H1 (cell line): Measurements from ENCODE around the gene NUDT2. TPM values are rescaled to one million over a fixed set of nuclear protein-coding genes. Genes with fewer than 3 reads are reported as not detected.

Experiments used
- CTCF ChIA-PET: fragments of 300-600 bp; sonication (Branson Sonifier 250); formaldehyde crosslinking; loops from one replicate; lab custom pipeline; 2021; ENCODE audit not compliant: partially characterized antibody; lab: Charles Lee
- POLR2A ChIA-PET: fragments of 300-600 bp; sonication (Branson Sonifier 250); formaldehyde crosslinking; loops from one replicate; lab custom pipeline; 2021; ENCODE audit warnings: inconsistent platforms; ENCODE audit not compliant: partially characterized antibody; lab: Charles Lee
- DNase-seq, 2 experiments: peaks; one replicate each; pipeline versions ENCODE4 v3.0.0 to v3.0.0-alpha.2; 2010 to 2022; ENCODE audit warnings: low spot score in 2 of 2, low read depth in 1 of 2, mixed read lengths in 1 of 2
- FAIRE-seq: peaks from 2 replicates; lab custom pipeline; 2011; peaks lifted over from hg19 to GRCh38; lab: Jason Lieb, UNC
- H2AFZ ChIP-seq: 2 replicates; pipeline ENCODE4 v1.8.1; 2012; ENCODE audit warnings: low read length, inconsistent platforms
- H2AK5ac ChIP-seq: 2 replicates; pipeline ENCODE4 v1.6.1; 2013; ENCODE audit warnings: low read depth, low read length
- H2BK120ac ChIP-seq: replicated peaks from 2 replicates; pipeline ENCODE3; 2013; ENCODE audit warnings: low read depth, low read length, inconsistent platforms
- H2BK12ac ChIP-seq: 2 replicates; pipeline ENCODE4 v1.6.1; 2013; ENCODE audit warnings: low read depth, low read length
- H2BK15ac ChIP-seq: 2 replicates; pipeline ENCODE4 v1.6.1; 2013; ENCODE audit warnings: low read length
- H2BK20ac ChIP-seq: 2 replicates; pipeline ENCODE4 v1.6.1; 2013; ENCODE audit warnings: low read length
- H2BK5ac ChIP-seq: 2 replicates; pipeline ENCODE4 v1.6.1; 2013; ENCODE audit warnings: low read depth, low read length
- H3K14ac ChIP-seq: 2 replicates; pipeline ENCODE4 v1.6.1; 2013; ENCODE audit warnings: inconsistent platforms; ENCODE audit not compliant: insufficient read length
- H3K18ac ChIP-seq: 2 replicates; pipeline ENCODE4 v1.6.1; 2013; ENCODE audit warnings: low read length; ENCODE audit errors: extremely low read depth
- H3K23ac ChIP-seq: 2 replicates; pipeline ENCODE4 v1.6.1; 2013; ENCODE audit warnings: inconsistent platforms; ENCODE audit not compliant: insufficient read length
- H3K23me2 ChIP-seq: 2 replicates; pipeline ENCODE4 v1.6.1; 2013; ENCODE audit warnings: low read depth, low read length
- H3K27ac ChIP-seq: 2 replicates; pipeline ENCODE4 v1.6.1; 2011; ENCODE audit warnings: low read depth, low read length, inconsistent platforms
- H3K27me3 ChIP-seq, 4 experiments: replicated peaks in 1 of 4; 1 replicate in 1 of 4; 2 replicates in 3 of 4; pipeline versions ENCODE4 v1.6.1 to v1.8.1; 2011 to 2013; ENCODE audit warnings: low read length in 3 of 4, mild to moderate bottlenecking in 3 of 4, inconsistent platforms in 2 of 4, mixed read lengths in 2 of 4, moderate library complexity in 1 of 4; ENCODE audit not compliant: control insufficient read depth in 3 of 4, insufficient read depth in 3 of 4; ENCODE audit errors: extremely low read depth in 1 of 4
- H3K36me3 ChIP-seq, 4 experiments: 2 replicates each; pipeline versions ENCODE4 v1.6.1 to v1.8.1; 2011 to 2013; ENCODE audit warnings: mild to moderate bottlenecking in 4 of 4, low read length in 3 of 4, moderate library complexity in 2 of 4, control low read depth in 1 of 4, inconsistent platforms in 1 of 4; ENCODE audit not compliant: insufficient read depth in 4 of 4, control insufficient read depth in 2 of 4
- H3K4ac ChIP-seq: replicated peaks from 2 replicates; pipeline ENCODE3; 2013; ENCODE audit warnings: low read length, low read depth, mixed read lengths, inconsistent platforms; ENCODE audit not compliant: insufficient read length
- H3K4me1 ChIP-seq, 4 experiments: replicated peaks in 1 of 4; 1 replicate in 1 of 4; 2 replicates in 3 of 4; pipeline versions ENCODE4 v1.6.1 to v1.8.1; 2011 to 2013; ENCODE audit warnings: low read length in 3 of 4, inconsistent platforms in 2 of 4, mixed read lengths in 1 of 4; ENCODE audit not compliant: insufficient read depth in 4 of 4, control insufficient read depth in 3 of 4
- H3K4me2 ChIP-seq, 2 experiments: 2 replicates each; pipeline versions ENCODE4 v1.6.1 to v1.8.1; 2011 to 2013; ENCODE audit warnings: low read depth in 2 of 2, low read length in 2 of 2, control low read depth in 1 of 2, inconsistent platforms in 1 of 2, mild to moderate bottlenecking in 1 of 2; ENCODE audit not compliant: insufficient read depth in 1 of 2
- H3K4me3 ChIP-seq, 4 experiments: fragments of 200-600, 300-600 bp in 1 of 4; sonication (generic), shearing (Covaris generic), sonication (Bioruptor Twin) in 1 of 4; 2 replicates each; pipeline versions ENCODE4 v1.5.1 to v1.8.1; 2011 to 2016; ENCODE audit warnings: low read length in 4 of 4, low read depth in 3 of 4, control low read depth in 2 of 4, inconsistent platforms in 2 of 4, mild to moderate bottlenecking in 2 of 4, mixed read lengths in 1 of 4, moderate library complexity in 1 of 4; ENCODE audit not compliant: insufficient read depth in 2 of 4; ENCODE audit errors: extremely low read depth in 1 of 4
- H3K56ac ChIP-seq: replicated peaks from 2 replicates; pipeline ENCODE3; 2013; ENCODE audit warnings: low read depth, mild to moderate bottlenecking, mixed read lengths, low read length, inconsistent platforms; ENCODE audit not compliant: insufficient read length
- H3K79me1 ChIP-seq: 2 replicates; pipeline ENCODE4 v1.6.1; 2013; ENCODE audit warnings: low read depth, low read length, control low read depth
- H3K79me2 ChIP-seq, 2 experiments: 2 replicates each; pipeline versions ENCODE4 v1.6.1 to v1.8.1; 2012 to 2013; ENCODE audit warnings: low read length in 2 of 2, mild to moderate bottlenecking in 2 of 2, inconsistent platforms in 1 of 2; ENCODE audit not compliant: insufficient read depth in 2 of 2, control insufficient read depth in 1 of 2
- H3K9ac ChIP-seq, 4 experiments: replicated peaks in 1 of 4; 1 replicate in 1 of 4; 2 replicates in 3 of 4; pipeline versions ENCODE4 v1.6.1 to v1.8.1; 2011 to 2013; ENCODE audit warnings: low read depth in 3 of 4, low read length in 3 of 4, control low read depth in 2 of 4, mild to moderate bottlenecking in 2 of 4, moderate library complexity in 2 of 4, inconsistent platforms in 1 of 4; ENCODE audit errors: extremely low read depth in 1 of 4
- H3K9me3 ChIP-seq, 2 experiments: 2 replicates each; pipeline versions ENCODE4 v1.6.1 to v1.8.1; 2012 to 2013; ENCODE audit warnings: mild to moderate bottlenecking in 2 of 2, moderate library complexity in 2 of 2, control low read depth in 1 of 2, inconsistent platforms in 1 of 2, low read depth in 1 of 2, low read length in 1 of 2, mixed read lengths in 1 of 2; ENCODE audit not compliant: insufficient read depth in 2 of 2
- H4K20me1 ChIP-seq, 2 experiments: replicated peaks in 1 of 2; 2 replicates each; pipeline versions ENCODE3 to v1.8.1; 2011 to 2013; ENCODE audit warnings: inconsistent platforms in 2 of 2, low read length in 2 of 2, mild to moderate bottlenecking in 1 of 2; ENCODE audit not compliant: insufficient read depth in 2 of 2, control insufficient read depth in 1 of 2
- H4K5ac ChIP-seq: 2 replicates; pipeline ENCODE4 v1.6.1; 2013; ENCODE audit warnings: low read length, low read depth, mixed read lengths, inconsistent platforms; ENCODE audit not compliant: insufficient read length
- H4K8ac ChIP-seq: 2 replicates; pipeline ENCODE4 v1.8.0; 2013; ENCODE audit warnings: mild to moderate bottlenecking, moderate library complexity, low read length, inconsistent platforms; ENCODE audit not compliant: insufficient read depth; ENCODE audit errors: extremely low read depth
- H4K91ac ChIP-seq: replicated peaks from 2 replicates; pipeline ENCODE3; 2013; ENCODE audit warnings: low read length, mixed read lengths, inconsistent platforms; ENCODE audit not compliant: insufficient read length
- CHD2 ChIP-seq: IDR thresholded peaks from 2 replicates; pipeline ENCODE4 v1.6.1; 2012; ENCODE audit warnings: low read length, improper control_type of control experiment
- RNF2 ChIP-seq: fragments of 200-900, 300-1000 bp; sonication (generic); IDR thresholded peaks from 2 replicates; pipeline ENCODE4 v1.7.1; 2016; ENCODE audit warnings: borderline replicate concordance, low read depth, mild to moderate bottlenecking, antibody characterized with exemption, low read length; ENCODE audit not compliant: poor library complexity, severe bottlenecking; ENCODE audit errors: missing control alignments
- SP4 ChIP-seq: IDR thresholded peaks from 2 replicates; pipeline ENCODE4 v1.6.1; 2012; ENCODE audit warnings: low read length, inconsistent platforms
- TAF1 ChIP-seq: IDR thresholded peaks from 2 replicates; pipeline ENCODE4 v1.6.1; 2011; ENCODE audit warnings: mild to moderate bottlenecking, low read depth, low read length
- WGBS, 2 experiments: shearing (Covaris generic) in 1 of 2; methylation state at CpG; one replicate each; pipeline versions ENCODE4 v1.1.6 to v1.1.7; 2013 to 2015; ENCODE audit warnings: low lambda C conversion rate in 2 of 2, mixed read lengths in 2 of 2, inconsistent platforms in 1 of 2, low coverage in 1 of 2, missing lambda C conversion rate in 1 of 2; ENCODE audit not compliant: insufficient replicate concordance in 2 of 2, insufficient coverage in 1 of 2, insufficient read length in 1 of 2; ENCODE audit errors: extremely low coverage in 1 of 2, missing lambda C conversion rate in 1 of 2; 5-methylcytosine and 5-hydroxymethylcytosine counted together
- polyA plus RNA-seq, 7 experiments: library from polyadenylated mRNA; depleted of rRNA in 3 of 7; stranded (reverse) in 5 of 7; unstranded in 2 of 7; fragments of >200 nt in 5 of 7; fragments of 200-250 nt in 2 of 7; gene quantifications; 1 replicate in 5 of 7; 2 replicates in 1 of 7; 4 replicates in 1 of 7; pipeline versions ENCODE4 v1.2.1 to v1.2.3, GENCODE V29; 2011 to 2013; ENCODE audit warnings: missing spikeins in 2 of 7, mixed read lengths in 2 of 7
- total RNA-seq: library from RNA; stranded (reverse); fragmentation: NEBNext Ultra II Directional; extraction: Animal tissue kit (Norgen Biotek cat#: 25700); gene quantifications from 2 replicates; pipeline ENCODE4 v1.2.1, GENCODE V29; 2021

Gene NUDT2
- total and polyA plus RNA-seq, 2 of the 8 experiments (the other 6 are each of a cell fraction or from before 2014, with no cell fraction given) = 16.7 to 23.7 TPM

- Histone ChIP-seq H2BK5ac (no peak overlapping the region), H3K56ac (no peak overlapping the region), H3K9me3 (no peaks in the 10 kb centered on the region), H3K27me3 (no peaks in the 10 kb centered on the region), H3K4me3 (no peak overlapping the region), H3K27ac (no peak overlapping the region), H3K79me2 (no peaks in the 10 kb centered on the region), H3K23ac (no peak overlapping the region), H2BK15ac (no peak overlapping the region), H4K5ac (no peak overlapping the region), H2BK20ac (no peak overlapping the region), H3K4me2 (no peak overlapping the region), H3K79me1 (no peaks in the 10 kb centered on the region), H4K91ac (no peak overlapping the region), H2AFZ (no peak overlapping the region), H4K8ac (no peak overlapping the region), H3K4ac (no peak overlapping the region), H3K23me2 (no peaks in the 10 kb centered on the region), H2BK120ac (no peak overlapping the region), H3K18ac (no peak overlapping the region), H3K9ac (no peak overlapping the region), H3K14ac (no peak overlapping the region), H2BK12ac (no peak overlapping the region), H3K4me1 (no peaks in the 10 kb centered on the region), H4K20me1 (no peaks in the 10 kb centered on the region), H2AK5ac (no peak overlapping the region), H3K36me3 (no peaks in the 10 kb centered on the region)
- DNase-seq (no peak), FAIRE-seq (no peak)
- ChIA-PET CTCF (interaction anchor here (1.3 kb wide), 1 partner anchor 14 kb away, joined by 3 read pairs; no protein-coding TSS in a partner anchor), POLR2A (no interaction called here)
- TF ChIP-seq SP4 (no peak), RNF2 (no peak), CHD2 (no peak), TAF1 (no peak)
- WGBS, 2 experiments = 93% methylated on average over 5 of the region's 7 CpGs; no CpG with 5 or more reads in 1 of the 2 experiments
Measured at GRCh38 chr9:34321451-34321850, 7.9 kb upstream of the NUDT2 start.
